A549 treated with ZK216348 at 1 μM for 4 hours (cell line): ENCODE data around the gene RECQL. TPM values are rescaled to one million over a fixed set of nuclear protein-coding genes. Genes with fewer than 3 reads are reported as not detected.

ENCODE experiments used
- total RNA-seq: library from RNA; stranded (reverse); fragments of 200-300 nt; extraction: Qiagen RNA extraction; gene quantifications from 5 replicates; pipeline ENCODE4 v1.2.3, GENCODE V29; 2022; ENCODE audit warnings: low read depth

The RECQL gene, protein sequence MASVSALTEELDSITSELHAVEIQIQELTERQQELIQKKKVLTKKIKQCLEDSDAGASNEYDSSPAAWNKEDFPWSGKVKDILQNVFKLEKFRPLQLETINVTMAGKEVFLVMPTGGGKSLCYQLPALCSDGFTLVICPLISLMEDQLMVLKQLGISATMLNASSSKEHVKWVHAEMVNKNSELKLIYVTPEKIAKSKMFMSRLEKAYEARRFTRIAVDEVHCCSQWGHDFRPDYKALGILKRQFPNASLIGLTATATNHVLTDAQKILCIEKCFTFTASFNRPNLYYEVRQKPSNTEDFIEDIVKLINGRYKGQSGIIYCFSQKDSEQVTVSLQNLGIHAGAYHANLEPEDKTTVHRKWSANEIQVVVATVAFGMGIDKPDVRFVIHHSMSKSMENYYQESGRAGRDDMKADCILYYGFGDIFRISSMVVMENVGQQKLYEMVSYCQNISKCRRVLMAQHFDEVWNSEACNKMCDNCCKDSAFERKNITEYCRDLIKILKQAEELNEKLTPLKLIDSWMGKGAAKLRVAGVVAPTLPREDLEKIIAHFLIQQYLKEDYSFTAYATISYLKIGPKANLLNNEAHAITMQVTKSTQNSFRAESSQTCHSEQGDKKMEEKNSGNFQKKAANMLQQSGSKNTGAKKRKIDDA
- total RNA-seq = 41.3 to 77.5 TPM (median 63.1 TPM) in 5 replicates

DNA sequence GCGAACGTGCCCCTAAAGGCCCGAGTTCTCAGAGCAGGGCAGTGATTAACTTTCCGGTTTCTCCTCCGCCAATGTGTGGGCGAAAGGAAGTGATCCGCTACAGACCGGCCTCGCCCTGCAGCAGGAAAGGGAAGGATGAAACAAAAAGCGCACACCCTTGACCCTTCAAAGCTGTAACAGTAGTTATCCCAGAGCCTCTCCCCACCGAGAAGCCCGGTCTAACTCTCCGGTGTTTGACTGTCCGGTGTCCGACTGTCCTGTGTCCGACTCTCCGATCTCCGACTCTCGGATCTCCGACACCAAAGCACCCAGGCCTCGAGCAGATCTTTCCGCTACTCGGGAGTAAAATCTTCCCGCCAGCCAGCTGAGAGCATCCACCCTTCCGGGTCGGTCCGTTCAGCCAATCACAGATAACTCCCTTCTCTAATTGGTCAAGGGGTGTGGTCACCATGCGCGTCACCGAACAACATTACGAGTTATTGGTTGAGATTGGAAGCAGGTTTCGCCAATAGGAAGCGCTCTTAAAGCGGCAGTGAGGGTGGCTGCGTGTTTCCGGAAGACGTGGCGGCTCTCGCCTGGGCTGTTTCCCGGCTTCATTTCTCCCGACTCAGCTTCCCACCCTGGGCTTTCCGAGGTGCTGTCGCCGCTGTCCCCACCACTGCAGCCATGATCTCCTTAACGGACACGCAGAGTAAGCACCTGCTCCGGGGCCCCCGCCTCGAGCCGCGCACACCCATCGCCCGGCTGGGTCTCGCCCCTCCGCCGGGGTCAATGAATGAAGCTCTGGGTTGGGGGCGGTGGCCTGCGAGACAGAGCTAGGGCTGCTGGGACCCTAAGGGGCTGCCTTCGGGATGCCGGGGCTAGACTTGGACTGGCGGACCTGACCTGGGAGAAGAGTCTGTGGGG, at the start of gene RECQL, which contains the start of gene GOLT1B:
RECQL (minus strand) TSS at position 378 of the 906 bp plus-strand sequence. CDS start 2,065 bp downstream, outside the sequence.
GOLT1B (plus strand) TSS at position 532 of the 906 bp plus-strand sequence; CDS start at position 667, 135 bp downstream.

DNA sequence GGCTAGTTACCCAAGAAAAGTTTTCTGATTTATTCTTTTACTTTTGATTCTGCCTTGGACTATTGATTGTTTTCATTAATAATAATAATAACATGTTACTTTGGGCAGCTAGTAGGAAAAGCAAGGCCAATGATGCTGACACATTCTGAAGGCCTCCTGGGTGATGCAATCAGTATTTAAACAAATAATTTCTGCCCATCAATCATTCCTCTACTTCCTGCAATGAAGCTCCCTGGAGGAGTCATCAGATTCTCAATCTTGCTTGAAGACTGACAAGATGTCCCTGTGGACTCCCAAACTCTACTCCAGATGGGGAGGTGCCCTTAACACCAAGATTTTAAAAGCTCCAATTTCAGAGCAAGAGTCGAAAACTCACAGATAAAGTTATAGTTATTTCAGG, 24.6 kb upstream of the RECQL start, which contains the start of gene SPX:
SPX (plus strand) TSS at position 244 of the 400 bp plus-strand sequence. CDS start 177 bp downstream, outside the sequence.

Other genes with a start within 250 kb of the RECQL start
- gene SLCO1A2, start 166.7 kb downstream of the RECQL start, total RNA-seq = 0.02 TPM in 1 of 5 replicates, not detected in the others
- gene IAPP, start 128.7 kb downstream of the RECQL start, total RNA-seq = not detected in 5 replicates
- gene PYROXD1, start 64.0 kb downstream of the RECQL start, total RNA-seq = 6.2 to 11.7 TPM (median 6.7 TPM) in 5 replicates
- 79.6 to 138 TPM (median 97.5 TPM) in 5 replicates for gene GOLT1B, start 154 bp upstream of the RECQL start, total RNA-seq
- 2.3 to 4.0 TPM (median 2.9 TPM) in 5 replicates for gene SPX, start 24.7 kb upstream of the RECQL start, total RNA-seq
- 0.05 to 0.15 TPM (median 0.09 TPM) in 3 of 5 replicates, not detected in the others for gene GYS2, start 103.2 kb upstream of the RECQL start, total RNA-seq
- 1,454 to 1,675 TPM (median 1,616 TPM) in 5 replicates for gene LDHB, start 156.2 kb upstream of the RECQL start, total RNA-seq